Upper lobe of right lung (tissue), 1 donor: ENCODE results near the gene TRAF4. TPM values are rescaled to one million over a fixed set of nuclear protein-coding genes. Genes with fewer than 3 reads are reported as not detected.

Experiments
- ATAC-seq: fragments of 200-7000 bp; cut with Tn5 transposase; one replicate; pipeline ENCODE4 v1.9.1; 2020; ENCODE audit warnings: mild to moderate bottlenecking, moderate library complexity
- DNase-seq: peaks from one replicate; pipeline ENCODE4 v3.0.0-alpha.2; 2020
- H3K27ac ChIP-seq: fragments of 200-600 bp; one replicate; pipeline ENCODE4 v1.8.0; 2022
- H3K27me3 ChIP-seq: fragments of 200-600 bp; one replicate; pipeline ENCODE4 v1.8.0; 2022; ENCODE audit warnings: mild to moderate bottlenecking
- H3K36me3 ChIP-seq: fragments of 200-600 bp; one replicate; pipeline ENCODE4 v1.8.0; 2022
- H3K4me1 ChIP-seq: fragments of 200-600 bp; one replicate; pipeline ENCODE4 v1.8.0; 2022
- H3K4me3 ChIP-seq: fragments of 200-600 bp; one replicate; pipeline ENCODE4 v1.8.0; 2022; ENCODE audit warnings: mild to moderate bottlenecking
- H3K9me3 ChIP-seq: fragments of 200-600 bp; one replicate; pipeline ENCODE4 v1.8.0; 2022
- CTCF ChIP-seq: fragments of 200-600 bp; IDR thresholded peaks from one replicate; pipeline ENCODE4 v1.8.0; 2022; ENCODE audit warnings: antibody characterized with exemption
- intact Hi-C: fragments of 100-400 bp; cut with DNase I; formaldehyde crosslinking; loops from one replicate; pipeline ENCODE4 v1.11.0; 2022
- total RNA-seq: library from RNA; stranded (reverse); fragmentation: NEBNext Ultra II Directional; extraction: Animal tissue kit (Norgen Biotek cat#: 25700); gene quantifications from one replicate; pipeline ENCODE4 v1.2.1, GENCODE V29; 2021
- donor health status: DM: no; HTN: yes; CAD: no; lungs with severe emphysema.

Gene TRAF4
- total RNA-seq, 1 donor from 2014 or later: 65.9 TPM

- intact Hi-C loops: no loop called here
- peaks cover 25% of the 10 kb centered on the region for H3K36me3 ChIP-seq
- H3K27me3 ChIP-seq: no peaks in the 10 kb centered on the region
- TF ChIP-seq CTCF: no peak
- H3K9me3 ChIP-seq: no peaks in the 10 kb centered on the region
- peaks cover 58% of the 10 kb centered on the region for H3K4me1 ChIP-seq
- DNase-seq: no peak
- peak overlapping the region; percentile 77 for H3K4me3 ChIP-seq
- H3K27ac ChIP-seq: peak overlapping the region; percentile 94
- no peak for ATAC-seq
These were observed 1.4 kb downstream of the TRAF4 start for GRCh38 chr17:28744972-28745785.

- H3K9me3 ChIP-seq: no peaks in the 10 kb centered on the region
- DNase-seq (peak; percentile 79), ATAC-seq (peak; percentile 1)
- peaks cover 25% of the 10 kb centered on the region for H3K36me3 ChIP-seq
- TF ChIP-seq CTCF: no peak
- no peaks in the 10 kb centered on the region for H3K27me3 ChIP-seq
- peaks cover 62% of the 10 kb centered on the region for H3K4me1 ChIP-seq
- peak overlapping the region; percentile 94 for H3K27ac ChIP-seq
- intact Hi-C loops: no loop called here
- H3K4me3 ChIP-seq: peak overlapping the region; percentile 77
These were observed 2.1 kb downstream of the TRAF4 start for GRCh38 chr17:28745786-28746411.

GRCh38 chr17:28746611-28747050 lies 2.8 kb downstream of the TRAF4 start:
- H3K9me3 ChIP-seq: no peaks in the 10 kb centered on the region
- H3K4me1 ChIP-seq: peaks cover 59% of the 10 kb centered on the region
- no peak for TF ChIP-seq CTCF
- no peaks in the 10 kb centered on the region for H3K27me3 ChIP-seq
- H3K27ac ChIP-seq: peak overlapping the region; percentile 94
- peaks cover 25% of the 10 kb centered on the region for H3K36me3 ChIP-seq
- peak; percentile 44 for ATAC-seq
- peak overlapping the region; percentile 10 for H3K4me3 ChIP-seq
- DNase-seq: peak; percentile 87
- intact Hi-C loops: no loop called here

GRCh38 chr17:28747051-28747691 lies 3.4 kb downstream of the TRAF4 start:
- no peaks in the 10 kb centered on the region for H3K27me3 ChIP-seq
- H3K36me3 ChIP-seq: peaks cover 25% of the 10 kb centered on the region
- H3K9me3 ChIP-seq: no peaks in the 10 kb centered on the region
- no peak for TF ChIP-seq CTCF
- peak overlapping the region; percentile 94 for H3K27ac ChIP-seq
- intact Hi-C loops: no loop called here
- H3K4me1 ChIP-seq: peaks cover 59% of the 10 kb centered on the region
- peak; percentile 47 for ATAC-seq
- DNase-seq: peak; percentile 90
- peak overlapping the region; percentile 10 for H3K4me3 ChIP-seq

- peak overlapping the region; percentile 94 for H3K27ac ChIP-seq
- DNase-seq (no peak), ATAC-seq (no peak)
- peaks cover 50% of the 10 kb centered on the region for H3K4me1 ChIP-seq
- no peaks in the 10 kb centered on the region for H3K27me3 ChIP-seq
- H3K9me3 ChIP-seq: no peaks in the 10 kb centered on the region
- H3K4me3 ChIP-seq: no peak overlapping the region
- intact Hi-C loops: no loop called here
- peaks cover 25% of the 10 kb centered on the region for H3K36me3 ChIP-seq
- TF ChIP-seq CTCF: no peak
These were observed 4.3 kb downstream of the TRAF4 start for GRCh38 chr17:28747801-28748750.
